Measurements from ENCODE around the gene FYN.
"Not testable (repeated sequence)": the region's sequence is repeated elsewhere in the genome, so short reads cannot be mapped to it uniquely, and the experiment has no call there.

FYN gene

GRCh38 chr6:111685526-111685925 is 187.7 kb downstream of the FYN start:
- Mint-ChIP-seq H3K9me3 (no peaks in the 10 kb centered on the region), H3K27me3 (ENCODE audit: low read depth) (no peaks in the 10 kb centered on the region), H3K27ac (peak overlapping the region; percentile 51 to 83 (median 83)), H3K4me3 (peak overlapping the region in 2 of 3 experiments; percentile 21 to 49), H3K4me1 (peaks cover 74% of the 10 kb centered on the region), H3K36me3 (ENCODE audit: low read depth) (peaks cover 69% of the 10 kb centered on the region)
- no peak for TF ChIP-seq CTCF (IDR thresholded peaks at IDR 0.05; ENCODE audit: unreplicated experiment in 3 of 3)

GRCh38 chr6:111685058-111685457 is 188.2 kb downstream of the FYN start:
- Mint-ChIP-seq H3K27ac (peak overlapping the region; percentile 26 to 83 (median 83)), H3K9me3 (no peaks in the 10 kb centered on the region), H3K27me3 (ENCODE audit: low read depth) (no peaks in the 10 kb centered on the region), H3K4me3 (no peak overlapping the region), H3K4me1 (peaks cover 71% of the 10 kb centered on the region), H3K36me3 (ENCODE audit: low read depth) (peaks cover 70% of the 10 kb centered on the region)
- no peak for TF ChIP-seq CTCF (IDR thresholded peaks at IDR 0.05; ENCODE audit: unreplicated experiment in 3 of 3)

GRCh38 chr6:111683749-111684267 is 189.4 kb downstream of the FYN start:
- no peak for TF ChIP-seq CTCF (IDR thresholded peaks at IDR 0.05; ENCODE audit: unreplicated experiment in 3 of 3)
- peaks cover 73% of the 10 kb centered on the region for H3K36me3 Mint-ChIP-seq (ENCODE audit: low read depth)

GRCh38 chr6:111683157-111683556 is 190.1 kb downstream of the FYN start:
- Mint-ChIP-seq H3K36me3 (ENCODE audit: low read depth) (peaks cover 71% of the 10 kb centered on the region), H3K27me3 (ENCODE audit: low read depth) (no peaks in the 10 kb centered on the region), H3K9me3 (no peaks in the 10 kb centered on the region), H3K27ac (peak overlapping the region in 2 of 3 experiments; percentile 18 to 83), H3K4me3 (no peak overlapping the region), H3K4me1 (peaks cover 69% of the 10 kb centered on the region)
- TF ChIP-seq CTCF (IDR thresholded peaks at IDR 0.05; ENCODE audit: unreplicated experiment in 3 of 3), result no peak

More at GRCh38 chr6:111683749-111684267, 189.4 kb downstream of the FYN start:
- H3K27ac Mint-ChIP-seq, result peak overlapping the region; percentile 81 to 83 (median 83)
- no peaks in the 10 kb centered on the region for H3K9me3 Mint-ChIP-seq
- peak overlapping the region in 2 of 3 experiments; percentile 3 to 21 for H3K4me3 Mint-ChIP-seq
- H3K27me3 Mint-ChIP-seq (ENCODE audit: low read depth), result no peaks in the 10 kb centered on the region
- H3K4me1 Mint-ChIP-seq, result peaks cover 69% of the 10 kb centered on the region

GRCh38 chr6:111681860-111682259 is 191.4 kb downstream of the FYN start:
- H3K36me3 Mint-ChIP-seq (ENCODE audit: low read depth), result peaks cover 63% of the 10 kb centered on the region
- H3K9me3 Mint-ChIP-seq, result no peaks in the 10 kb centered on the region
- H3K27ac Mint-ChIP-seq, result peak overlapping the region; percentile 62 to 86 (median 83)
- no peak overlapping the region for H3K4me3 Mint-ChIP-seq
- TF ChIP-seq CTCF (IDR thresholded peaks at IDR 0.05; ENCODE audit: unreplicated experiment in 3 of 3), result no peak
- no peaks in the 10 kb centered on the region for H3K27me3 Mint-ChIP-seq (ENCODE audit: low read depth)
- H3K4me1 Mint-ChIP-seq, result peaks cover 64% of the 10 kb centered on the region

GRCh38 chr6:111680811-111681609 is 192.2 kb downstream of the FYN start:
- H3K36me3 Mint-ChIP-seq (ENCODE audit: low read depth), result peaks cover 66% of the 10 kb centered on the region
- not testable (repeated sequence) for H3K27me3 Mint-ChIP-seq (ENCODE audit: low read depth); H3K9me3 Mint-ChIP-seq; H3K4me3 Mint-ChIP-seq
- H3K27ac Mint-ChIP-seq, result peak overlapping the region; percentile 62 to 86 (median 83)
- H3K4me1 Mint-ChIP-seq, result peaks cover 63% of the 10 kb centered on the region

All from nephron (organoid).